ENCODE measurements around the gene TBC1D14.

DNA sequence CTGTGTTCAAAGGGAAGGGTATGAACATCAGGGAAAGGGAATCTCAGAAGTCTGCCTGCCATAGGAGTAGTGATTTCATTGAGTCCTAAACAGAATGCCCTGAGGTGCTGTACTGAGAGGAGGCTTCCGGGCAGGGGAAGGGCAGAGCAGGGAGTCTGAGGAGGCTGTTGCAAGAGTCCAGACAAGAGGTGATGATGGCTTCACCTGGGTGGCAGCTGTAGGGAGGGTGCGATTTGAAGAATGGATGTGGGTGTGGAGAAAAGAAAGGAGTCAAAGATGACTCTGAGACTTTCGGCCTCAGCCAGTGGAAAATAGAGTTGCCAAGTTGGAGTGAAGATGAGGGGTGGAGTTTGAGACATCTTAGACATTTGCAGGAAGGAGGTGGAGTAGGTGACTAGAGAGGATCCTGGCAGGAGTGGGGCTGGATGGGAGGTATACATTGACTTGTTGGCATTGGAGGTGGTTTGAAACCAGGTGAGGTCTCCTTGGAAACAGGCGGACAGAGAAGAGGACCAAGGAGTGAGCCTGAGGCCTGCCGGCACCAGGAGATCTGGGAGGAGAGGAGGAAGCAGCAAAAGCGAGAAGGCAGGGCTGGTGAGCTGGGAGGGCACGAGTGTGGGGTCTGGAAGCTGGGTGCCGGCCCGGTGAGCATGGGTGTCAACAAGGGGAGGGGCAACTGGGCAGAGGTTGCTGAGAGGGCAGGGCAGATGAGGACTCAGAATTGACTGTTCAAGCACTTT, 24.2 kb downstream of the TBC1D14 start:
- TF ChIP-seq EZH2phosphoT487 (IDR thresholded peaks at IDR 0.05; ENCODE audit: low read depth, severe bottlenecking, unreplicated experiment) (no peak), CTCF (IDR thresholded peaks at IDR 0.05; ENCODE audit: poor library complexity) (no peak)
